Activated T-helper 17 cell treated with anti-CD3 and anti-CD28 coated beads, Interleukin-2, amount 50 U/mL, for 72 hours (primary cell): Measurements from ENCODE around the gene FGF14. TPM values are rescaled to one million over a fixed set of nuclear protein-coding genes. Genes with fewer than 3 reads are reported as not detected.

Experiments
- ATAC-seq: fragments of 150-1000 bp; cut with Tn5 transposase; replicated peaks from 2 replicates; pipeline ENCODE4 v1.10.0; 2021; ENCODE audit warnings: mild to moderate bottlenecking, moderate library complexity
- H3K27ac Mint-ChIP-seq: one replicate; pipeline ENCODE4 v1.8.0; 2022; ENCODE audit warnings: mixed read lengths
- H3K27me3 Mint-ChIP-seq: one replicate; pipeline ENCODE4 v1.8.0; 2022; ENCODE audit warnings: mixed read lengths
- H3K36me3 Mint-ChIP-seq: one replicate; pipeline ENCODE4 v1.8.0; 2022; ENCODE audit warnings: low read depth, mild to moderate bottlenecking, mixed read lengths
- H3K4me1 Mint-ChIP-seq: one replicate; pipeline ENCODE4 v1.8.0; 2022; ENCODE audit warnings: mixed read lengths
- H3K4me3 Mint-ChIP-seq: one replicate; pipeline ENCODE4 v1.8.0; 2022; ENCODE audit warnings: mild to moderate bottlenecking, mixed read lengths
- H3K9me3 Mint-ChIP-seq: one replicate; pipeline ENCODE4 v1.8.0; 2022; ENCODE audit warnings: mixed read lengths
- total RNA-seq, 2 donors: library from RNA; stranded (reverse); gene quantifications; one replicate each; pipeline ENCODE4 v1.2.3, GENCODE V29; 2022

FGF14 gene
- total RNA-seq, 2 donors from 2014 or later, result not detected

- Mint-ChIP-seq H3K27me3 (peaks cover 22% of the 10 kb centered on the region), H3K9me3 (no peaks in the 10 kb centered on the region), H3K4me1 (no peaks in the 10 kb centered on the region), H3K4me3 (no peak overlapping the region), H3K36me3 (no peaks in the 10 kb centered on the region), H3K27ac (no peak overlapping the region)
- ATAC-seq, result no peak
These were observed 616.0 kb downstream of the FGF14 start for GRCh38 chr13:101785858-101786257.

GRCh38 chr13:101784313-101784712, 617.5 kb downstream of the FGF14 start:
- H3K36me3 Mint-ChIP-seq, result no peaks in the 10 kb centered on the region

GRCh38 chr13:101783554-101783953, 618.3 kb downstream of the FGF14 start:
- Mint-ChIP-seq H3K27me3 (peaks cover 15% of the 10 kb centered on the region), H3K36me3 (no peaks in the 10 kb centered on the region), H3K27ac (no peak overlapping the region), H3K4me1 (no peaks in the 10 kb centered on the region), H3K9me3 (no peaks in the 10 kb centered on the region), H3K4me3 (no peak overlapping the region)
- no peak for ATAC-seq

More at GRCh38 chr13:101784313-101784712, 617.5 kb downstream of the FGF14 start:
- Mint-ChIP-seq H3K4me1 (no peaks in the 10 kb centered on the region), H3K27ac (no peak overlapping the region), H3K9me3 (no peaks in the 10 kb centered on the region), H3K4me3 (no peak overlapping the region), H3K27me3 (peaks cover 15% of the 10 kb centered on the region)
- ATAC-seq, result no peak

GRCh38 chr13:101780211-101780610, 621.6 kb downstream of the FGF14 start:
- Mint-ChIP-seq H3K9me3 (no peaks in the 10 kb centered on the region), H3K27ac (no peak overlapping the region), H3K4me3 (no peak overlapping the region), H3K4me1 (no peaks in the 10 kb centered on the region), H3K36me3 (no peaks in the 10 kb centered on the region), H3K27me3 (peaks cover 10% of the 10 kb centered on the region)
- no peak for ATAC-seq

GRCh38 chr13:101779147-101779546, 622.7 kb downstream of the FGF14 start:
- H3K4me3 Mint-ChIP-seq, result no peak overlapping the region
- H3K9me3 Mint-ChIP-seq, result no peaks in the 10 kb centered on the region

GRCh38 chr13:101775267-101775666, 626.6 kb downstream of the FGF14 start:
- no peaks in the 10 kb centered on the region for H3K9me3 Mint-ChIP-seq
- H3K27ac Mint-ChIP-seq, result no peak overlapping the region
- ATAC-seq, result no peak
- peaks cover 4% of the 10 kb centered on the region for H3K27me3 Mint-ChIP-seq
- no peak overlapping the region for H3K4me3 Mint-ChIP-seq
- H3K36me3 Mint-ChIP-seq, result no peaks in the 10 kb centered on the region
- no peaks in the 10 kb centered on the region for H3K4me1 Mint-ChIP-seq

More at GRCh38 chr13:101779147-101779546, 622.7 kb downstream of the FGF14 start:
- Mint-ChIP-seq H3K36me3 (no peaks in the 10 kb centered on the region), H3K4me1 (no peaks in the 10 kb centered on the region), H3K27me3 (peaks cover 10% of the 10 kb centered on the region), H3K27ac (no peak overlapping the region)
- no peak for ATAC-seq

- Mint-ChIP-seq H3K36me3 (no peaks in the 10 kb centered on the region), H3K4me3 (no peak overlapping the region), H3K9me3 (no peaks in the 10 kb centered on the region), H3K4me1 (no peaks in the 10 kb centered on the region), H3K27me3 (peaks cover 6% of the 10 kb centered on the region), H3K27ac (no peak overlapping the region)
- no peak for ATAC-seq
These were observed 627.5 kb downstream of the FGF14 start for GRCh38 chr13:101774393-101774792.

- H3K27ac Mint-ChIP-seq, result no peak overlapping the region
- peaks cover 12% of the 10 kb centered on the region for H3K27me3 Mint-ChIP-seq
- no peaks in the 10 kb centered on the region for H3K36me3 Mint-ChIP-seq
- H3K4me3 Mint-ChIP-seq, result no peak overlapping the region
- no peak for ATAC-seq
- H3K9me3 Mint-ChIP-seq, result no peaks in the 10 kb centered on the region
- no peaks in the 10 kb centered on the region for H3K4me1 Mint-ChIP-seq
These were observed 628.8 kb downstream of the FGF14 start for GRCh38 chr13:101773062-101773461.

GRCh38 chr13:101767131-101767530, 634.7 kb downstream of the FGF14 start:
- no peaks in the 10 kb centered on the region for H3K9me3 Mint-ChIP-seq
- H3K4me3 Mint-ChIP-seq, result no peak overlapping the region
- no peaks in the 10 kb centered on the region for H3K36me3 Mint-ChIP-seq
- no peaks in the 10 kb centered on the region for H3K4me1 Mint-ChIP-seq
- H3K27ac Mint-ChIP-seq, result no peak overlapping the region
- H3K27me3 Mint-ChIP-seq, result peaks cover 17% of the 10 kb centered on the region
- no peak for ATAC-seq

GRCh38 chr13:101763191-101763590, 638.7 kb downstream of the FGF14 start:
- no peaks in the 10 kb centered on the region for H3K36me3 Mint-ChIP-seq
- no peak for ATAC-seq
- peaks cover 27% of the 10 kb centered on the region for H3K27me3 Mint-ChIP-seq
- H3K4me1 Mint-ChIP-seq, result no peaks in the 10 kb centered on the region
- no peak overlapping the region for H3K27ac Mint-ChIP-seq
- no peak overlapping the region for H3K4me3 Mint-ChIP-seq
- no peaks in the 10 kb centered on the region for H3K9me3 Mint-ChIP-seq

GRCh38 chr13:101757446-101758039, 644.3 kb downstream of the FGF14 start:
- H3K4me1 Mint-ChIP-seq, result no peaks in the 10 kb centered on the region
- no peak for ATAC-seq
- no peaks in the 10 kb centered on the region for H3K36me3 Mint-ChIP-seq
- no peak overlapping the region for H3K27ac Mint-ChIP-seq
- peaks cover 17% of the 10 kb centered on the region for H3K27me3 Mint-ChIP-seq
- no peaks in the 10 kb centered on the region for H3K9me3 Mint-ChIP-seq
- no peak overlapping the region for H3K4me3 Mint-ChIP-seq

- H3K27me3 Mint-ChIP-seq, result peaks cover 12% of the 10 kb centered on the region
- no peak overlapping the region for H3K27ac Mint-ChIP-seq
- no peaks in the 10 kb centered on the region for H3K9me3 Mint-ChIP-seq
- ATAC-seq, result no peak
- no peak overlapping the region for H3K4me3 Mint-ChIP-seq
- H3K36me3 Mint-ChIP-seq, result no peaks in the 10 kb centered on the region
- no peaks in the 10 kb centered on the region for H3K4me1 Mint-ChIP-seq
These were observed 646.5 kb downstream of the FGF14 start for GRCh38 chr13:101755228-101755887.

GRCh38 chr13:101752432-101752831, 649.4 kb downstream of the FGF14 start:
- no peaks in the 10 kb centered on the region for H3K4me1 Mint-ChIP-seq
- H3K27ac Mint-ChIP-seq, result no peak overlapping the region
- H3K4me3 Mint-ChIP-seq, result no peak overlapping the region
- H3K36me3 Mint-ChIP-seq, result no peaks in the 10 kb centered on the region
- peaks cover 4% of the 10 kb centered on the region for H3K27me3 Mint-ChIP-seq
- no peak for ATAC-seq
- H3K9me3 Mint-ChIP-seq, result no peaks in the 10 kb centered on the region

GRCh38 chr13:101751488-101751887, 650.4 kb downstream of the FGF14 start:
- Mint-ChIP-seq H3K9me3 (no peaks in the 10 kb centered on the region), H3K36me3 (no peaks in the 10 kb centered on the region), H3K4me3 (no peak overlapping the region), H3K4me1 (no peaks in the 10 kb centered on the region), H3K27ac (no peak overlapping the region), H3K27me3 (peaks cover 5% of the 10 kb centered on the region)
- ATAC-seq, result no peak

- Mint-ChIP-seq H3K27ac (no peak overlapping the region), H3K4me3 (no peak overlapping the region), H3K9me3 (no peaks in the 10 kb centered on the region), H3K27me3 (peaks cover 11% of the 10 kb centered on the region), H3K36me3 (no peaks in the 10 kb centered on the region), H3K4me1 (no peaks in the 10 kb centered on the region)
- ATAC-seq, result no peak
These were observed 652.3 kb downstream of the FGF14 start for GRCh38 chr13:101749584-101749983.
